Measurements from ENCODE around the gene WDR41. TPM values are rescaled to one million over a fixed set of nuclear protein-coding genes. Genes with fewer than 3 reads are reported as not detected.
"Not testable (repeated sequence)": the region's sequence is repeated elsewhere in the genome, so short reads cannot be mapped to it uniquely, and the experiment has no call there.

WDR41 gene
- total RNA-seq, 1 donor from 2014 or later, result 33.0 TPM

DNA sequence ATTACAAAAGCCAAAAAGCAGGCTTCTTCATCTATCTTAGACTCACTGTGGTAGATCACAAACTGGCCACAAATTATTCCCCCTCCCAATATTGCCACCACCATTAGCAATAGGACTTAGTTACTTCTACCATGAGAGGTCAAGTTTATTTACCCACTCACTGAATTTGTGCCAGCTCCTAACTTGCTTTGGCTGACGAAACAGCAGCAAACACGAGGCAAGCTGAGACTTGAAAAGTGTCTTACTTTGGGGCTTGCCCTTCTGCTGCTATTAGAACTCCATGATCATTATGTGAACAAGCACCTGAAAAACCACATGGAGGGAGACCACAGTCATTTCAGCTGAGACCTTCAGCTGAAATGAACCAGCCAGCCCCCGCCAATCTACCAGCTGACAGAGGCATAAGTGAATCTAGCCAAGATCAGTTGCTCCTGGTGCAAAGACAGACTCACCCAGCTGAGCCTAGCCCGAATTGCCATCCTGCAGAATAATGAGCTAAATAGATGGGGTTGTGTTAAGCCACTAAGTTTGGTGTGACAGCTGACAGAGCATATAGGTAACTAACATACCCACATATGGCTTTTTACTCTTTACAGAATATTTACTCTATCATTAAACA lies 5.7 kb downstream of the WDR41 start:
- DNase-seq (no peak), ATAC-seq (ENCODE audit: low read depth) (no peak)
- POLR2A ChIA-PET, result no interaction called here
- Mint-ChIP-seq H3K27me3 (no peaks in the 10 kb centered on the region), H3K27ac (no peak overlapping the region), H3K36me3 (ENCODE audit: low read depth) (peaks cover 40% of the 10 kb centered on the region), H3K4me1 (peaks cover 11% of the 10 kb centered on the region), H3K4me3 (no peak overlapping the region), H3K9me3 (no peaks in the 10 kb centered on the region)
- TF ChIP-seq, protein P1, sequence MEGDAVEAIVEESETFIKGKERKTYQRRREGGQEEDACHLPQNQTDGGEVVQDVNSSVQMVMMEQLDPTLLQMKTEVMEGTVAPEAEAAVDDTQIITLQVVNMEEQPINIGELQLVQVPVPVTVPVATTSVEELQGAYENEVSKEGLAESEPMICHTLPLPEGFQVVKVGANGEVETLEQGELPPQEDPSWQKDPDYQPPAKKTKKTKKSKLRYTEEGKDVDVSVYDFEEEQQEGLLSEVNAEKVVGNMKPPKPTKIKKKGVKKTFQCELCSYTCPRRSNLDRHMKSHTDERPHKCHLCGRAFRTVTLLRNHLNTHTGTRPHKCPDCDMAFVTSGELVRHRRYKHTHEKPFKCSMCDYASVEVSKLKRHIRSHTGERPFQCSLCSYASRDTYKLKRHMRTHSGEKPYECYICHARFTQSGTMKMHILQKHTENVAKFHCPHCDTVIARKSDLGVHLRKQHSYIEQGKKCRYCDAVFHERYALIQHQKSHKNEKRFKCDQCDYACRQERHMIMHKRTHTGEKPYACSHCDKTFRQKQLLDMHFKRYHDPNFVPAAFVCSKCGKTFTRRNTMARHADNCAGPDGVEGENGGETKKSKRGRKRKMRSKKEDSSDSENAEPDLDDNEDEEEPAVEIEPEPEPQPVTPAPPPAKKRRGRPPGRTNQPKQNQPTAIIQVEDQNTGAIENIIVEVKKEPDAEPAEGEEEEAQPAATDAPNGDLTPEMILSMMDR (IDR thresholded peaks at IDR 0.05), result no peak
- CTCF ChIA-PET, result no interaction called here
- intact Hi-C loops (cut with micrococcal nuclease), result no loop called here

DNA sequence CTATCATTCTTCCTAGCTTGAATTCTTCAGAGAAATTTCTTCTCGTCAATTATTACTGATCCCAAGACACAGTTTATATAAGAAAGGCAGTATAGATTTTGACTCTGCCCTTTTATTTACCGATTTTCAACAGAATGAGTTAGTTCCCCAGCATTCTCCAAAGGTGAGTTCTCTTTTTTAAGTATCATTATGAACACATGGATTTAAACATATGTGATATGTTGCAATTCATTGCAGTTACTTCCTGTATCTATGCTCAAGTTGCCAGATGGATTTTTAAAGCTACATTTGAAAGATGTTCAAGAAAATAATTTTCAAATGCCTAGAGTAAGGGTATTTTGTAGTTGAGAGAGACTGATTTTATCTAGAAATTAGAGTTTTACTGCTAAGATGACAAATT lies 8.4 kb downstream of the WDR41 start:
- no peak for ATAC-seq (ENCODE audit: low read depth)
- DNase-seq, result no peak
- CTCF ChIA-PET, result interaction anchor here (1.1 kb wide), 1 partner anchor 9 kb away, joined by 5 read pairs; the partner anchor contains the start of gene WDR41
- no peak overlapping the region for H3K4me3 Mint-ChIP-seq
- no peak overlapping the region for H3K27ac Mint-ChIP-seq
- no peaks in the 10 kb centered on the region for H3K9me3 Mint-ChIP-seq
- H3K36me3 Mint-ChIP-seq (ENCODE audit: low read depth), result peaks cover 48% of the 10 kb centered on the region
- POLR2A ChIA-PET, result interaction anchor here (1.3 kb wide), 1 partner anchor 9 kb away, joined by 3 read pairs; the partner anchor contains the start of gene WDR41
- intact Hi-C loops (cut with micrococcal nuclease), result no loop called here
- no peaks in the 10 kb centered on the region for H3K27me3 Mint-ChIP-seq
- TF ChIP-seq, protein P1 (IDR thresholded peaks at IDR 0.05), result no peak
- no peaks in the 10 kb centered on the region for H3K4me1 Mint-ChIP-seq

DNA sequence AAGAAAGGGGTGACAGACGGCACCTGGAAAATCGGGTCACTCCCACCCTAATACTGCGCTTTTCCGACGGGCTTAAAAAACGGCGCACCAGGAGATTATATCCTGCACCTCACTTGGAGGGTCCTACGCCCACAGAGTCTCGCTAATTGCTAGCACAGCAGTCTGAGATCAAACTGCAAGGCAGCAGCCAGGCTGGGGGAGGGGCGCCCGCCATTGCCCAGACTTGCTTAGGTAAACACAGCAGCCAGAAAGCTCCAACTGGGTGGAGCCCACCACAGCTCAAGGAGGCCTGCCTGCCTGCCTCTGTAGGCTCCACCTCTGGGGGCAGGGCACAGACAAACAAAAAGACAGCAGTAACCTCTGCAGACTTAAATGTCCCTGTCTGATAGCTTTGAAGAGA lies 17.1 kb downstream of the WDR41 start:
- H3K27ac Mint-ChIP-seq; POLR2A ChIA-PET; H3K4me1 Mint-ChIP-seq; DNase-seq; ATAC-seq (ENCODE audit: low read depth); H3K27me3 Mint-ChIP-seq; CTCF ChIA-PET; H3K4me3 Mint-ChIP-seq; intact Hi-C loops (cut with micrococcal nuclease); H3K9me3 Mint-ChIP-seq: not testable (repeated sequence)
- H3K36me3 Mint-ChIP-seq (ENCODE audit: low read depth), result peaks cover 38% of the 10 kb centered on the region

DNA sequence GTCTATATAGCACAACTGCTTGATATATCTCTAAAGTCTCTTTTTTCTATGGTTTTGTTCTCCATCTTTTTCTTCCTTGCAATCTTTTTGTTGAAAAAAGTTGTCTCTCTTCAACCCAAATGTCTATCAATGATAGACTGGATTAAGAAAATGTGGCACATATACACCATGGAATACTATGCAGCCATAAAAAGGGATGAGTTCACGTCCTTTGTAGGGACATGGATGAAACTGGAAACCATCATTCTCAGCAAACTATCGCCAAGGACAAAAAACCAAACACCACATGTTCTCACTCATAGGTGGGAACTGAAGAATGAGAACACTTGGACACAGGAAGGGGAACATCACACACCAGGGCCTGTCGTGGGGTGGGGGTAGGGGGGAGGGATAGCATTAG lies 23.2 kb downstream of the WDR41 start:
- POLR2A ChIA-PET; ATAC-seq (ENCODE audit: low read depth); DNase-seq; H3K27ac Mint-ChIP-seq; intact Hi-C loops (cut with micrococcal nuclease); H3K4me3 Mint-ChIP-seq; CTCF ChIA-PET; H3K27me3 Mint-ChIP-seq: not testable (repeated sequence)
- peaks cover 12% of the 10 kb centered on the region for H3K9me3 Mint-ChIP-seq
- peaks cover 37% of the 10 kb centered on the region for H3K36me3 Mint-ChIP-seq (ENCODE audit: low read depth)
- peaks cover 11% of the 10 kb centered on the region for H3K4me1 Mint-ChIP-seq

DNA sequence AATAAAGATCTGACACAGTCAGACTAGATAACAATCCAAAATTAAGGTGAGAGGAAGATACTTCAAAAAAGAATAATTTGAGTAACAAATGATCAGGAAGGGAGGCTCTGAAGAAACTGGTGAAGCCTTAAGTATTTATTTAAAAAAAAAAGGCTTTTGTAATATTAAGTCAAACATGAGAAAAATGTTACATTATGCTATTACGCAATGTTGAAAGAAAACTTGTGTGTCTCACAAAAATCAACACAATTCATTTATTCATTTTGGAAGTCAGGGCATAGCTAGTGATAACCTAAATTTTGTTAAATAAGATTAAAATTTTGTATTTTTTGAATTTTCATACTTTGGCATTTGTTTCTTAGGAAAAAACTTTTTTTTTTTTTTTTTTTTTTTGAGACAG lies 28.2 kb downstream of the WDR41 start:
- TF ChIP-seq, protein P1 (IDR thresholded peaks at IDR 0.05), result no peak
- no peak overlapping the region for H3K4me3 Mint-ChIP-seq
- ChIA-PET POLR2A (interaction anchor here (0.6 kb wide), 1 partner anchor 831 kb away, joined by 5 read pairs; no protein-coding TSS in a partner anchor), CTCF (interaction anchor here (0.9 kb wide), 1 partner anchor 28 kb away, joined by 5 read pairs; the partner anchor contains the start of gene WDR41)
- intact Hi-C loops (cut with micrococcal nuclease), result no loop called here
- DNase-seq, result no peak
- no peaks in the 10 kb centered on the region for H3K27me3 Mint-ChIP-seq
- no peak for ATAC-seq (ENCODE audit: low read depth)
- peaks cover 2% of the 10 kb centered on the region for H3K9me3 Mint-ChIP-seq
- H3K27ac Mint-ChIP-seq, result no peak overlapping the region
- peaks cover 11% of the 10 kb centered on the region for H3K4me1 Mint-ChIP-seq
- peaks cover 27% of the 10 kb centered on the region for H3K36me3 Mint-ChIP-seq (ENCODE audit: low read depth)

DNA sequence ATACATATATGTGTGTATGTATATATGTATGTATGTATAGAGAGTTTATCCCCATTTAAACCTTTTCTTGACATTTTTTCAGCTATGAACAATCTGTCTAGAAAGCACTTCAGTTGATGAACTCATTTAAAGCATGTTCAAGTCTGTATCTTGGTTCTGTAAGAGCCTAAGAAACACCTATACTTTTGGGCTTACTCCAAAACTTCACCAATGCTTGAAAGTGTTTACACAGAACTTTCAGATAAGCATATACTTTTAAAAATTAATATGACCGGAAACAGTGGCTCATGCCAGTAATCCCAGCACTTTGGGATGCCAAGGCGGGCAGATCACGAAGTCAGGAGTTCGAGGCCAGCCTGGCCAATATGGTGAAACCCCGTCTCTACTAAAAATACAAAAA lies 30.8 kb downstream of the WDR41 start:
- Mint-ChIP-seq H3K27me3 (no peaks in the 10 kb centered on the region), H3K4me1 (peaks cover 11% of the 10 kb centered on the region), H3K36me3 (ENCODE audit: low read depth) (peaks cover 22% of the 10 kb centered on the region), H3K9me3 (no peaks in the 10 kb centered on the region), H3K4me3 (no peak overlapping the region), H3K27ac (no peak overlapping the region)
- ATAC-seq (ENCODE audit: low read depth), result no peak
- CTCF ChIA-PET, result no interaction called here
- no peak for DNase-seq
- intact Hi-C loops (cut with micrococcal nuclease), result no loop called here
- POLR2A ChIA-PET, result no interaction called here
- TF ChIP-seq, protein P1 (IDR thresholded peaks at IDR 0.05), result no peak

All from activated B cell treated with CpG ODN at 0.5 μM for 24 hours (primary cell).